Lung (tissue), 12 donors: ENCODE measurements around the gene CSMD2. TPM values are rescaled to one million over a fixed set of nuclear protein-coding genes. Genes with fewer than 3 reads are reported as not detected.

Source experiments
- ATAC-seq: fragments of 200-7000 bp; cut with Tn5 transposase; one replicate; pipeline ENCODE4 v1.9.1; 2020; ENCODE audit warnings: moderate number of reproducible peaks; ENCODE audit not compliant: insufficient read depth, low FRiP score
- DNase-seq, 3 donors: peaks; one replicate each; pipeline ENCODE4 v3.0.0-alpha.2; 2013 to 2017
- H3K27ac ChIP-seq, 2 donors: one replicate each; pipeline ENCODE4 v1.5.1; 2013; ENCODE audit warnings: mild to moderate bottlenecking in 2 of 2, moderate library complexity in 2 of 2, control low read depth in 1 of 2, inconsistent platforms in 1 of 2, low read depth in 1 of 2, low read length in 1 of 2
- H3K27me3 ChIP-seq, 3 donors: one replicate each; pipeline ENCODE4 v1.5.1; 2013; ENCODE audit warnings: low read length in 2 of 3; ENCODE audit not compliant: control insufficient read depth in 3 of 3, insufficient read depth in 3 of 3
- H3K36me3 ChIP-seq, 4 donors: one replicate each; pipeline ENCODE4 v1.5.1; 2013; ENCODE audit warnings: low read length in 4 of 4, mild to moderate bottlenecking in 1 of 4, moderate library complexity in 1 of 4; ENCODE audit not compliant: control insufficient read depth in 4 of 4, insufficient read depth in 4 of 4
- H3K4me1 ChIP-seq, 5 donors: one replicate each; pipeline ENCODE4 v1.5.1; 2013; ENCODE audit warnings: low read length in 5 of 5, mild to moderate bottlenecking in 2 of 5, moderate library complexity in 1 of 5; ENCODE audit not compliant: control insufficient read depth in 5 of 5, insufficient read depth in 5 of 5
- H3K4me3 ChIP-seq: one replicate; pipeline ENCODE4 v1.5.1; 2013; ENCODE audit warnings: mild to moderate bottlenecking, control low read depth, moderate library complexity
- H3K9ac ChIP-seq, 2 donors: one replicate each; pipeline ENCODE4 v1.5.1; 2013; ENCODE audit warnings: low read length in 2 of 2, control low read depth in 1 of 2; ENCODE audit not compliant: insufficient read depth in 1 of 2
- H3K9me3 ChIP-seq, 4 donors: one replicate each; pipeline ENCODE4 v1.5.1; 2013; ENCODE audit warnings: low read length in 3 of 4, mild to moderate bottlenecking in 1 of 4, moderate library complexity in 1 of 4; ENCODE audit not compliant: control insufficient read depth in 4 of 4, insufficient read depth in 3 of 4
- CTCF ChIP-seq: IDR thresholded peaks from 2 replicates; pipeline ENCODE4 v1.5.1; 2012; ENCODE audit warnings: mild to moderate bottlenecking; ENCODE audit errors: control extremely low read depth, extremely low read depth
- WGBS, 2 donors: extraction: QIAGEN DNeasy Blood & Tissue Kit; methylation state at CpG; one replicate each; pipeline ENCODE4 v1.1.7; 2013; 5-methylcytosine and 5-hydroxymethylcytosine counted together
- polyA plus RNA-seq, 2 donors: library from polyadenylated mRNA; stranded (reverse); fragments of 200-250 nt; gene quantifications; one replicate each; pipeline ENCODE4 v1.2.1, GENCODE V29; 2013
- total RNA-seq, 2 donors: library from RNA; depleted of rRNA in 1 of 2; stranded (reverse); fragments of >200 nt in 1 of 2; gene quantifications; one replicate each; pipeline ENCODE4 v1.2.1, GENCODE V29; 2014 to 2021
- donor health status: control.
- donor health status: control.
- donor health status: Bipolar disorder and iron deficiency.
- donor health status: healthy.
- donor health status: DM: yes; HTN: yes; CAD: no.

Gene CSMD2
- total and polyA plus RNA-seq, 4 donors, result 0.11 to 1.2 (median 0.39) TPM

- H3K27ac ChIP-seq, result no peak overlapping the region
- TF ChIP-seq CTCF, result no peak
- DNase-seq (peak in 2 of 3 donors; percentile 2 to 3), ATAC-seq (no peak)
- H3K4me1 ChIP-seq, result peaks cover 0 to 4% (median 0%) of the 10 kb centered on the region in 5 donors
- H3K4me3 ChIP-seq, result no peak overlapping the region
- peaks cover 0 to 4% (median 0%) of the 10 kb centered on the region in 4 donors for H3K9me3 ChIP-seq
- WGBS, 2 donors, result 46 to 52% methylated on average over 2 of the region's 2 CpGs
- H3K27me3 ChIP-seq, result peaks cover 0 to 1% (median 0%) of the 10 kb centered on the region in 3 donors
- no peaks in the 10 kb centered on the region for H3K36me3 ChIP-seq
- no peak overlapping the region for H3K9ac ChIP-seq
These were observed 481.1 kb downstream of the CSMD2 start for GRCh38 chr1:33683913-33684312.

DNA sequence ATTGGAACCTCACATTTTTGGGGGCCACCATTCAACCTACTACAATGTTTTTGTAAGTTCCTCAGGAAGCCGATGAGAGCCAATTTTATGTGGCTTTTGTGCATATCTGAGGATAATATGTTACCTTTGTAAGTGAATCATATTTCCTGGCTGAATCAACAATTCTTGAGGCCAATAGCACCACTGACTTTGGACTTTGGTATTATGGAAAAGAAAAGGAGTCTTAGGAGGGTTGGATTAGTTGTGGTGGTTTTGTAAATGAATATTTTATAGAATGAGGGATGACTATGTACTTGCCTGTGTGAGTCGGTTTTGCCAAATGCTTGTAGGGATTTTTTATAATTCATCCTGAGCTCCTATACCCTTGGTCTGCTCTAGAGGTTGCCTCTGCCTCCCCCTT lies 482.7 kb downstream of the CSMD2 start:
- no peak for TF ChIP-seq CTCF
- WGBS, 2 donors, result 91 to 94% methylated on average over 2 of the region's 2 CpGs
- H3K9ac ChIP-seq, result no peak overlapping the region

DNA sequence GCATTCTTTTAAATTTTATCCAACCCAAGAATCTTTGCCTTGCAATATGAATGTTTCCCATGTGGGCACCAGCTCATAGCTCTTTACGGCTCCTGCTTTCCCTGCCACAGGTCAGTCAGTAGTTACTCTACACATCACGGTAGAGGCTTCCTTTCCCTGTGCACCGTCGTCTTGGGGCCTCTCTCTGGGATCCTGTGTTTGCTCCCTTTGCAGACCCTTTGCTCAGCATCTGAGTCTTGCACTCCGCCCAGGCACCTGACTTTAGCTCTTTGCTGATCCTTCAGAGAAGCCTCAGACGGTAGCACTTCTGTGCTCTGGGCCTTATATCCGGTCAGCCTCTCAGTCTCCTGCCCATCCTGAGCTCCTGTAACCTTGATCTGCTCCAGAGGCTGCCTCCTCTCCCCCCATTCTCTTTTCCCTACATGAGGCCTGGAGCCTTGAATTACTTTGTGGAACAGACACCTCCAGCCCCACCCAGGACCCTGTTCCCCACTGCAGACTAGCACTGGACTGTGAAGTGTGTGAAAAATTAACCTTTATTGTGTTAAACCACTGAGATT lies 484.7 kb downstream of the CSMD2 start:
- no peak overlapping the region for H3K27ac ChIP-seq
- ATAC-seq, result no peak
- no peak overlapping the region for H3K9ac ChIP-seq
- no peaks in the 10 kb centered on the region for H3K27me3 ChIP-seq
- no peaks in the 10 kb centered on the region for H3K36me3 ChIP-seq
- WGBS, 2 donors, result 87 to 89% methylated on average over 7 of the region's 7 CpGs
- no peak overlapping the region for H3K4me3 ChIP-seq
- no peak for TF ChIP-seq CTCF
- DNase-seq, result no peak
- peaks cover 0 to 2% (median 0%) of the 10 kb centered on the region in 4 donors for H3K9me3 ChIP-seq
- peaks cover 0 to 1% (median 0%) of the 10 kb centered on the region in 5 donors for H3K4me1 ChIP-seq

More for the DNA sequence above, 482.7 kb downstream of the CSMD2 start:
- Histone ChIP-seq H3K4me1 (peaks cover 0 to 4% (median 0%) of the 10 kb centered on the region in 5 donors), H3K4me3 (no peak overlapping the region), H3K27ac (no peak overlapping the region), H3K27me3 (no peaks in the 10 kb centered on the region), H3K9me3 (peaks cover 0 to 6% (median 0%) of the 10 kb centered on the region in 4 donors), H3K36me3 (no peaks in the 10 kb centered on the region)
- no peak for DNase-seq
- ATAC-seq, result no peak

GRCh38 chr1:33670567-33670966 lies 494.5 kb downstream of the CSMD2 start:
- no peak overlapping the region for H3K27ac ChIP-seq
- WGBS, 2 donors, result 74 to 82% methylated on average over 1 of the region's 1 CpG
- ATAC-seq, result no peak
- H3K9me3 ChIP-seq, result peaks cover 0 to 10% (median 0%) of the 10 kb centered on the region in 4 donors
- H3K4me3 ChIP-seq, result no peak overlapping the region
- no peak for DNase-seq
- H3K9ac ChIP-seq, result no peak overlapping the region
- no peaks in the 10 kb centered on the region for H3K36me3 ChIP-seq
- no peak for TF ChIP-seq CTCF
- H3K4me1 ChIP-seq, result no peaks in the 10 kb centered on the region
- H3K27me3 ChIP-seq, result peaks cover 0 to 4% (median 0%) of the 10 kb centered on the region in 3 donors
